Measurements from ENCODE around the gene RABGEF1.

DNA sequence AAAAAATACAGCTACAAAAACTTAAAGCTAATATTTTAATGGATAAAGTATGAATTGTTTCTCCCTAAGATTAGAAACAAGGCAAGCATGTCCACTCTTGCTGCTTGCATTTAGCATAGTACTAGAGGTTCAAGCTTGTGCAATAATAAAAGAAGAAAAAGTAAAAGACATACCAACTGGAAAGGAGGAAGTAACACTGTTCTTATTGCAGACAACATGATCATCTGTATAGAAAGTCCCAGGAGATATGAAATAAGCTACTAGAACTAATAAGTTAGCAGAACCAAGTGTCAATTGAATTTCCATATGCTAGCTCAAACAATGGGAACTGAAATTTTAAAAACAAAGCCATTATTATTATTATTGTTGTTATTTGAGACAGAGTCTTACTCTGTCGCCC, 20.0 kb upstream of the RABGEF1 start:
- TF ChIP-seq POLR2A (IDR thresholded peaks at IDR 0.05; ENCODE audit: low read length) (no peak), GATA1 (IDR thresholded peaks at IDR 0.05; ENCODE audit: low read depth, low read length) (no peak)
